HG03039 (cell line): Measurements from ENCODE around the gene CMIP.
"Not testable (repeated sequence)": the region's sequence is repeated elsewhere in the genome, so short reads cannot be mapped to it uniquely, and the experiment has no call there.

Source experiments
- ATAC-seq: cut with Tn5 transposase; IDR thresholded peaks from one replicate; pipeline ENCODE4 v1.9.1; 2021; ENCODE audit warnings: mild to moderate bottlenecking, moderate library complexity; ENCODE audit not compliant: unreplicated experiment

The CMIP gene

DNA sequence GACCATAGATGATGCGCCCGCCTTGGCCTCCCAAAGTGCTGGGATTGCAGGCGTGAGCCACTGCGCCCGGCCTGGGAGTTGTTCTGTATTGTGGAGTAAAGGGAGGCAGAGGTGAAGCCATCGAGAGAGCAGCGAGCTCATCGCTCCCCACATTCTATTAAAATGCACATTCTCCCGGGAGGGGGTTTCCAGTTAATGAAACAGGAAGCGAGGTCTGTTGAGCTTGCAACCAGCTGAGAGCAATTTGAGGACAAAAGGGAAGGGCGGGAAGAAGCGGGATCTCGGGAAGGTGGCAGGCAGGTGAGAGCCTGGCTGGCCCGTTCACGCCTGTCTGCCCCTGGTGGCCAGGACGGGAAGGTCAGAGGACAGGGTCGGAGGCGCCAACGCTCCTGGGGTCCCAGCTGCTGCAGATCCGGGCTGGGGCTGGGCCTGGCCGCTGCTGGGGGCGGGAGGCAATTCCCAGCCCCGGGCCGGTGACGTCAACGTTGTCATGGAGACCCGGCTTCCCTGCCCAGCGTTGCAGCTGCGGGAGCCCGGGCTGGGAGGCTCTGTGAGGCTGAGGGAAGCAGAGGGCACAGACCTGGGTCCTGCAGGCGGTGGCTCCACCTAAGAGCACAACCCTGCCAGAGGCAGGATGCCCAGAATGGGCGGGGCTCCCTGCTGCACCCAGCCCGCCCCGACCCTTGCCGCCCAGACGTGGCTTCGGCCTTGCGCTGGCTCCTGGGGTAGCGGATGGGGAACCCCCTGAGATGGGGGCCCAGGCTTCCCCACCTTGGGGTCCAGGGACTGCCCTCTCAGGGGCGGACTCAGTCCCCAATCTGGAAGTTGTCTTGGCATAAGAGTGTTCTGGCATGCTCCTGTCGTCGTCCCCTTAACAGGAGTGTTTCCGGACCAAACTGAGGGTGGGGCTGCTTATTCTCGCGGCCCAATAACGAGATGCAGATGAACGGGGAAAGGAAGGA is 285.8 kb downstream of the CMIP start:
- ATAC-seq, result peak; percentile 65

GRCh38 chr16:81731649-81732048 is 287.0 kb downstream of the CMIP start:
- no peak for ATAC-seq

DNA sequence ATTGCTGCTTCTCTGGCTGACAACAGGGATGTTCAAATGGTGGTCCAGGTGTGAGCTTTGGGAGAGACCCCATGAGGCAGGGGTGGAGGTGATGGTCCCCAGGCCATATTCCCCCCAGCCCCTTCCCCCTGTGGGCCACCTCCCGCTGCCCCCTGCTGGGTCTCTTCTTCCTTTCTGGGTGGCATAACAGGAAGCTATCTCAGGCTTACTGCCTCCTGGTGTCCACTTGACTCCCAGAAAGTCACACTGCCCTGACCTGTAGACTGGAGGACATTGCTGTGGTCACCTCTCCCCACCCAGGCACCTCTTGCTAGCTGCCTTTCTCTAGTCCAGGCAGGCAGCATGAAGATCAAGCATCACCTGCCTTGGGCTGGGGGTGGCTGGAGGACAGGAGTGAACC is 288.1 kb downstream of the CMIP start:
- no peak for ATAC-seq

GRCh38 chr16:81733295-81733694 is 288.7 kb downstream of the CMIP start:
- no peak for ATAC-seq

- ATAC-seq, result no peak
These were observed 290.2 kb downstream of the CMIP start for GRCh38 chr16:81734632-81735434.

DNA sequence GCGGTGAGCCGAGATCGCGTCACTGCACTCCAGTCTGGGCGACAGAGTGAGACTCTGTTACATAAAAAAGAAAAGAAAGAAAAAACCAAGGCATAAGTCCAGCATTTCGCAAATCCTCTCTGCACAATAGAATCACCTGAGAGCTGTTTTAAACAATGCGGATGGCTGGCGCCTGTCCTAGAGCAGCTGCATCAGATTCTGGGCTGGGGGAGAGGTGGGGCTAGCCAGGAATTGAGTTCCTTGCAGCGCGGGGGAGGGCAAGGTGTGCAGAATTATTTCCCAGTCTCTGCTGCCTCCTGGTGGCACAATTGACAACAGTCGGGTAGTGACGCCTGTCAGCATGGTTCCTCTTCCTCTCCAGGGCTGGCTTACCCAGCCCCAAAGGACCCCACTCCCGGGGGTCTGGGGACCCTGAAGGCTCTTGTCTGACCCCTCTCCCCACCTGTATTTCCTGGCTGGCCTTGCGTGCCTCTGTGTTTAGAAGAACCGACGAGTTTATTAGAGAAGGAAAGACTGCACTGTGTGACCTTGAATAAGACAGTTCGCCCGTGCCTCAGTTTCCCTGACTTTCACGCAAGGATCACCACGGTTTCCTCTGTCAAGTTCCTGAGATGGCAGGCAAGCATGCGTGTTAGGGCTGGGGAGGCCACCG is 293.4 kb downstream of the CMIP start:
- peak; percentile 60 for ATAC-seq

DNA sequence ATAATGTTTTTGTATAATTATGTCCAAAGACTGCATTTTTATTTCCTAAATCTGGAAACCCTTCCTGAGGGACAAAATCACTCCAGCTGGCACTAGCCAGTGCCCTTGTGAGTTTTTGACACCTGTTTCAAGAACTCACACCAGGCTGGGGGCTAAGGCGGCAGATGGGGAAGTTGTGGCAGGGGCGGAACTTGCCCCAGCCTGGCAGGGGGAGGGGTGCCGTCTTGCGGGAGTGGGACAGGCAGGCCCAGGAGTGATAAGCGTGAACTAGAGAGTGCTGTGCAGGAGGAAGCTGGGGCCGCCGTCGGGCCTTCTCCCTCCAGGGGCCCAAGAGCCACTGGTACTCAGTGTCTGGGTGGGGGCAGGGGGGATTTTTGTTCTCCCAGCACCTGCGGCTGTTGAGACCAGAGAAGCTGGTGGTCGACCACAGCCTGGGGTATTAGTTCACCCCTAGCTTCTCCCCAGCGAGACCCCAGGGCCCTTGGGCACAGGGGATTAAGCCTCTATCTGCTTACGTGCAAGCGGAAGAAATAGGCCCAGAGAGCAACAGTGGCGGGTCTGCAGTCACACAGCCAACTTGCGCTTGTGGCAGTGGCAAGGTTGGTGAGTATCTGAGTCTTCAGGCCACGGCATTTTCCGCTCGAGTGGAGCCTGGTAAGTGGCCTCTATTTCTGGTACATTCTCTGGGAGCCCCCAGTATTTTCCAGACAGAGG is 294.3 kb downstream of the CMIP start:
- ATAC-seq, result no peak

DNA sequence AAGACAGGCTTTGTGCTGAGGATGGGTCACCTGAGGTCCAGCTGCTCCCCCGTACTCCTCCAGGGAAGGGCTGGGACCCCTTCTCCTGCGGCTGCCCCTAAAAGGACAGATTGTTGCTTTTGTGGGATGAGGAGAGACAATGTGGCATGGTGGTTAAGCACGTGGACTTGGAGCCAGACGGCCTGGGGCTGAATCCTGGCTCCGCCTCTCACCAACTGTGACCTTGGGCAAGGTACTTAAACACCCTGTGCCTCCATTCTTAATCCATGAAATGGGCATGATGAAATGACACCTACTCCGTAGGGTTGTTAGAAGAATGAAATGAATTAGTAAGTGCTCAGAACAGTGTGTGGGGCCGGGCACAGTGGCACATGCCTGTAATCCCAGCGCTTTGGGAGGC is 294.9 kb downstream of the CMIP start:
- ATAC-seq, result no peak

- peak; percentile 44 for ATAC-seq
These were observed 295.6 kb downstream of the CMIP start for GRCh38 chr16:81740169-81740568.

- ATAC-seq, result not testable (repeated sequence)
These were observed 296.8 kb downstream of the CMIP start for GRCh38 chr16:81741430-81741770.

GRCh38 chr16:81744385-81744784 is 299.8 kb downstream of the CMIP start:
- no peak for ATAC-seq

- no peak for ATAC-seq
These were observed 300.3 kb downstream of the CMIP start for GRCh38 chr16:81744911-81745310.

- no peak for ATAC-seq
These were observed 301.3 kb downstream of the CMIP start for GRCh38 chr16:81745704-81746558.

- no peak for ATAC-seq
These were observed 302.0 kb downstream of the CMIP start for GRCh38 chr16:81746566-81746965.

DNA sequence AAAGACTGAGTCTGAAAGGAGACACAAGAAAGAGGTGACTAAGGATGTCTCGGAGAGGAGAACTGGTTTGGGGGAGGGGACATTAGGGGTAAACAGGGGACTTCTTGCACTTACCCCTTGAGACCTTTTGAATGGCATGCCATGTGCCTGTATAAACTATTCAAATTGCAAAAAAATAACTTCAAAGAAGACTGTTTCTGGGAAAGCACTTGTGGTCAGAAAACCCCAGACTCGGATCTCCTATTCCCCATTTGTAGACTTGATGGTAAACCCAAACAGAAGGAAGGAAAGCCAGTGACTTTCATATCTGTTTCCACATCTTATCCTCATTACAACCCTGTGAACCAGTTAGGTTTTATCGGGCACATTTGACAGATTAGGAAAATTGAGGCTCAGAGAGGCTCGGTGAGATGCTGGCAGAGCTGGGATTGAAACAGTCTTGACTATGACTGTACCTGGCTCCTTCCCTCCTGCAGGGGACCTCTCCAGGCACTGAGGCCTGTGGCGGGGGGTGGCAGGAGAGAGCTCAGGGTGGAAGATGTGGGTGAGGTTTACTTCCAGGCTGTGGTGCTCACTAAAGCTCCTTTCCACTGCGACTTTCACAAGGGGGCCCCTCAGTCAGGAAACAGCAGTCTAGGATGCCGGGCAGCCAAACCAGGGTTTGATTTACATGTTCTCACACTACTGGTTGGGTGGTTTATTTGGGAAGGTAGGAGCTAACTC is 304.0 kb downstream of the CMIP start:
- ATAC-seq, result no peak

DNA sequence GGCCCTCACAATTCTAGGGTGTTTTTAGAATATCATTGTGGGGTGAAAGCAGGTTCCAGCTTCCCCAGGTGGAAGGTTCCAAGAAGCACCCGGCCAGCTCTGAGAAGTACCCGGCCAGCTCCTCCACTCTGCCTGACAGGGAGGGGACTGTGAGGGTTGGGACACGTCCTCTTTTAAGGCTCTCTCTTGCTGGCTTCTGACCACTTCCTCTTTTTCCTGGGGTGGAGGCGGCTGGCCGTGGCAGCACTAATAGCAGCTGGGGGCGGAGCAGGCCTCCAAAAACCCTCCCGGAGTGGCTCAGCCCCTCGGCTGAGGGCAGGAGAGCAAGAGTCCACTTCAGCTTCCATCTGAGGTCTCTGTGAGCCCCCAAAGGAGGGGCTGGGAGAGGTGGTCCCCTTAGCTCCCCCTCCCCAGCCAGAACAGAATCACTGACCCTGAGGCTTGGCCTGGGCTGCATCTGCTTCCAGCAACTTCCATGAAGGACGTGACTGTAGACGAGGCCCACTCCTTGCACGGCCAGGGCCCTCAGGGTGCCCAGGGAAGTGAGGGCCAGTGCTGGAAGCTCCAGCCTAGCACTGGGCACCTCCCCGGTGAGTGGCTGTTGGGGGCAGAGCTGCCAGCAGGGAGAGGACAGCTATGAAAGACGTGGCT is 307.7 kb downstream of the CMIP start:
- ATAC-seq, result peak; percentile 69

DNA sequence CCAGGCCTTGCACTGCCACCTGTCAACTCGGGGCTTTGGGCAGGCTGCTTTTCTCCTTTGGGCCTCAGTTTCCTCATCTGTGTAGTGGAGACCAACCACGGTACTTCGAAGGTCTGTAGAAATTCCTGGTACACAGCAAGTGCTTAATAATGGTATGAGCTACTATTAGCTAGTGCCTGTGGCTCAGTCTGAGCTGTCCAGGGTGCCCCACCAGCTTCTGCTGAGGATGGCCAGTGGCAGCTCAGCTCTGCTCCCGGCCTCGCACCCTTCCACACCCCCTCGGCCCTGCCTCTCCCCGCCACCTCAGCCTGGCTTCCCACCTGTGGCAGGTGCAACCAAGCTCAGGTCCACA is 308.2 kb downstream of the CMIP start:
- no peak for ATAC-seq

GRCh38 chr16:81754858-81755257 is 310.2 kb downstream of the CMIP start:
- no peak for ATAC-seq
